Sigmoid colon (tissue), 7 donors: Measurements from ENCODE around the gene ATP1B1. TPM values are rescaled to one million over a fixed set of nuclear protein-coding genes. Genes with fewer than 3 reads are reported as not detected.

Source experiments
- DNase-seq: peaks from one replicate; pipeline ENCODE4 v3.0.0-alpha.2; 2019
- H3K27ac ChIP-seq, 4 donors: fragments of 200-600 bp; sonication (generic); one replicate each; pipeline ENCODE4 v1.5.1; 2016 to 2019; ENCODE audit warnings: mild to moderate bottlenecking in 1 of 4
- H3K27me3 ChIP-seq, 3 donors: fragments of 200-600 bp; sonication (generic); one replicate each; pipeline ENCODE4 v1.5.1; 2019; ENCODE audit warnings: mild to moderate bottlenecking in 1 of 3
- H3K36me3 ChIP-seq, 4 donors: fragments of 200-600 bp; sonication (generic); one replicate each; pipeline ENCODE4 v1.5.1; 2016 to 2019
- H3K4me1 ChIP-seq, 4 donors: fragments of 200-600 bp; sonication (generic); one replicate each; pipeline ENCODE4 v1.5.1; 2017 to 2019
- H3K4me3 ChIP-seq, 4 donors: fragments of 200-600 bp; sonication (generic); one replicate each; pipeline ENCODE4 v1.5.1; 2017 to 2019; ENCODE audit warnings: mild to moderate bottlenecking in 2 of 4, moderate library complexity in 1 of 4
- H3K9me3 ChIP-seq, 4 donors: fragments of 200-600 bp in 3 of 4; sonication (generic) in 3 of 4; one replicate each; pipeline versions ENCODE4 v1.5.1 to v1.6.1; 2013 to 2019
- EP300 ChIP-seq, 4 donors: sonication (generic); formaldehyde crosslinking; IDR thresholded peaks; one replicate each; pipeline ENCODE4 v1.6.1; 2017; ENCODE audit warnings: antibody characterized with exemption in 4 of 4
- POLR2A ChIP-seq, 2 donors: fragments of 450-650 bp; IDR thresholded peaks; one replicate each; pipeline ENCODE4 v1.6.1; 2016; ENCODE audit warnings: antibody characterized with exemption in 2 of 2, mild to moderate bottlenecking in 2 of 2, moderate library complexity in 2 of 2
- POLR2AphosphoS5 ChIP-seq, 4 donors: sonication (generic); formaldehyde crosslinking; IDR thresholded peaks; one replicate each; pipeline ENCODE4 v1.6.1; 2017; ENCODE audit warnings: antibody characterized with exemption in 4 of 4
- WGBS, 2 donors: extraction: QIAGEN DNeasy Blood & Tissue Kit; methylation state at CpG; one replicate each; pipeline ENCODE4 v1.1.7; 2013; 5-methylcytosine and 5-hydroxymethylcytosine counted together
- intact Hi-C: fragments of 100-400 bp; cut with DNase I; formaldehyde crosslinking; loops from one replicate; pipeline ENCODE4 v1.15.1; 2023
- polyA plus RNA-seq, 3 donors: library from polyadenylated mRNA; stranded (reverse); fragments of 200-250 nt; gene quantifications; one replicate each; pipeline ENCODE4 v1.2.3, GENCODE V29; 2013
- total RNA-seq, 4 donors: library from RNA; depleted of rRNA; stranded (reverse); fragments of >200 nt; gene quantifications; one replicate each; pipeline ENCODE4 v1.1.0, GENCODE V29; 2016
- TF ChIP-seq, protein P1 (sequence below), 4 experiments: fragments of 450-650 bp in 3 of 4; fragments of 200-600 bp in 1 of 4; IDR thresholded peaks; one replicate each; pipeline ENCODE4 v1.5.1; 2016 to 2019; ENCODE audit warnings: antibody characterized with exemption in 4 of 4, mild to moderate bottlenecking in 3 of 4, moderate library complexity in 2 of 4
- donor health status: healthy with polysubstance abuse.
- donor health status: Bipolar disorder and iron deficiency.
- donor health status: healthy.

ATP1B1 gene
- total RNA-seq (100 to 1,000 TPM in 3 of 4 donors, 10 to 100 TPM in 1; 92.4 to 118 (median 109) TPM), polyA plus RNA-seq (100 to 1,000 TPM in 1 of 3 donors, 10 to 100 TPM in 2; 54.7 to 259 (median 79.1) TPM)

GRCh38 chr1:169106095-169106920, at the start of gene ATP1B1:
ATP1B1 (plus strand) TSS chr1:169106690; CDS start chr1:169106830, 140 bp downstream.
- Histone ChIP-seq H3K4me3 (peak within 1 kb of the TSS; percentile 69 to 99 (median 98)), H3K27me3 (no peaks in the 10 kb centered on the region), H3K9me3 (no peaks in the 10 kb centered on the region), H3K27ac (peak within 1 kb of the TSS; percentile 96 to 97 (median 97)), H3K4me1 (peaks cover 0 to 51% (median 39%) of the 10 kb centered on the region in 4 donors), H3K36me3 (peaks cover 0 to under 1% (median under 1%) of the 10 kb centered on the region in 4 donors)
- intact Hi-C loops: loop anchor here (1.0 to 10.0 kb wide), 7 partner anchors 54 to 882 kb away; partner anchors contain the start of gene SFT2D2
- peak; percentile 89 to 96 for TF ChIP-seq POLR2A (IDR thresholded peaks at IDR 0.05)
- TF ChIP-seq, protein P1, sequence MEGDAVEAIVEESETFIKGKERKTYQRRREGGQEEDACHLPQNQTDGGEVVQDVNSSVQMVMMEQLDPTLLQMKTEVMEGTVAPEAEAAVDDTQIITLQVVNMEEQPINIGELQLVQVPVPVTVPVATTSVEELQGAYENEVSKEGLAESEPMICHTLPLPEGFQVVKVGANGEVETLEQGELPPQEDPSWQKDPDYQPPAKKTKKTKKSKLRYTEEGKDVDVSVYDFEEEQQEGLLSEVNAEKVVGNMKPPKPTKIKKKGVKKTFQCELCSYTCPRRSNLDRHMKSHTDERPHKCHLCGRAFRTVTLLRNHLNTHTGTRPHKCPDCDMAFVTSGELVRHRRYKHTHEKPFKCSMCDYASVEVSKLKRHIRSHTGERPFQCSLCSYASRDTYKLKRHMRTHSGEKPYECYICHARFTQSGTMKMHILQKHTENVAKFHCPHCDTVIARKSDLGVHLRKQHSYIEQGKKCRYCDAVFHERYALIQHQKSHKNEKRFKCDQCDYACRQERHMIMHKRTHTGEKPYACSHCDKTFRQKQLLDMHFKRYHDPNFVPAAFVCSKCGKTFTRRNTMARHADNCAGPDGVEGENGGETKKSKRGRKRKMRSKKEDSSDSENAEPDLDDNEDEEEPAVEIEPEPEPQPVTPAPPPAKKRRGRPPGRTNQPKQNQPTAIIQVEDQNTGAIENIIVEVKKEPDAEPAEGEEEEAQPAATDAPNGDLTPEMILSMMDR (IDR thresholded peaks at IDR 0.05): peak in 3 of 4 experiments; percentile 37 to 66 (median 57)
- TF ChIP-seq EP300 (IDR thresholded peaks at IDR 0.05): peak in 2 of 4 donors; percentile 6 to 35
- TF ChIP-seq POLR2AphosphoS5 (IDR thresholded peaks at IDR 0.05): peak; percentile 93 to 98 (median 96)
- 0% methylated on average over 100 of the region's 100 CpGs for WGBS, 2 donors
- peak; percentile 94 for DNase-seq

- DNase-seq: no peak
- Histone ChIP-seq H3K27me3 (no peaks in the 10 kb centered on the region), H3K27ac (no peak overlapping the region), H3K4me3 (no peak overlapping the region), H3K36me3 (no peaks in the 10 kb centered on the region), H3K4me1 (no peaks in the 10 kb centered on the region), H3K9me3 (peaks cover 0 to 4% (median 0%) of the 10 kb centered on the region in 4 donors)
- intact Hi-C loops: no loop called here
- TF ChIP-seq POLR2AphosphoS5 (IDR thresholded peaks at IDR 0.05) (no peak), EP300 (IDR thresholded peaks at IDR 0.05) (no peak), POLR2A (IDR thresholded peaks at IDR 0.05) (no peak)
- TF ChIP-seq, protein P1 (IDR thresholded peaks at IDR 0.05): no peak
- WGBS, 2 donors: 90 to 92% methylated on average over 1 of the region's 1 CpG
Measured at GRCh38 chr1:169059421-169059820, 47.1 kb upstream of the ATP1B1 start.

GRCh38 chr1:169060043-169060722, 46.3 kb upstream of the ATP1B1 start:
- TF ChIP-seq POLR2AphosphoS5 (IDR thresholded peaks at IDR 0.05) (no peak), EP300 (IDR thresholded peaks at IDR 0.05) (no peak), POLR2A (IDR thresholded peaks at IDR 0.05) (no peak)
- TF ChIP-seq, protein P1 (IDR thresholded peaks at IDR 0.05): no peak
- H3K27me3 ChIP-seq: no peaks in the 10 kb centered on the region
- intact Hi-C loops: no loop called here
- 25 to 71% methylated on average over 9 of the region's 9 CpGs for WGBS, 2 donors
- no peak overlapping the region for H3K4me3 ChIP-seq
- no peaks in the 10 kb centered on the region for H3K36me3 ChIP-seq
- H3K9me3 ChIP-seq: peaks cover 0 to 4% (median 0%) of the 10 kb centered on the region in 4 donors
- peak overlapping the region in 1 of 4 donors; percentile 23 for H3K27ac ChIP-seq
- no peak for DNase-seq
- no peaks in the 10 kb centered on the region for H3K4me1 ChIP-seq

DNA sequence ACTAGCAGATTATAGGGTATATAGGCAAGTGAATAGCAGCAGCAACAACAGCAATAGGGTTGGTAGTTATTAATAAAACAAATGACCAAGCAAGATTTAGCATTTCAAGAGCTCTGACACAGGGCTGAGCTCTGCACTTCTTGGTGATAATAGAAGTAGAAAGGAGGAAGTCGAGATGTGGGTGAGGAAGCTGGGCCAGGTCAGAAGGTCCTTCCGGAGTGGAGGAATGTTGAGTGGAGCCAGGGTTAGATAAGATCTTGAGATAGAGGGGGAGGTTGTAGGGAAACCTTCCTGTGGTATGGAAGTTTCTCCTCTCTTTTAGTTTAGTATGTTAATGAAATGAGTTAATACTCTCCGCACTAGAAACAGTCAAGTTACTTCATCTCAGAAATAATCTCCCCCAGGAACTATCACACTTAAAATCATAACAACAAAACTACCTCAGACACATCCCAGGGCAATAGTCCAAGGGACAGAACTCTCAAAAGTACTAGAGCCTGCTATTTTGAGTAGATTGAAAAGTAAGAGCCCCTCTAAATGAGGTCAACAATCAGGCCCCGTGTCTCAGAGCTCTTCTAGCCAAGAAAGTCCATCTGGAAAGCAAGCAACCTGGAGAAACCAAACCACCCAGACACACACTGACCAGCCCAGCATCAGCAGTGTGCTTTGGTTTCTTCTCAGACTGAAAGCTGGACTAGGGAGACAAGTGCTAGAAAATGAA, 45.4 kb upstream of the ATP1B1 start:
- TF ChIP-seq, protein P1 (IDR thresholded peaks at IDR 0.05): no peak
- TF ChIP-seq POLR2AphosphoS5 (IDR thresholded peaks at IDR 0.05) (no peak), EP300 (IDR thresholded peaks at IDR 0.05) (no peak), POLR2A (IDR thresholded peaks at IDR 0.05) (no peak)
- Histone ChIP-seq H3K36me3 (no peaks in the 10 kb centered on the region), H3K4me1 (no peaks in the 10 kb centered on the region), H3K4me3 (no peak overlapping the region), H3K9me3 (peaks cover 0 to 4% (median 0%) of the 10 kb centered on the region in 4 donors), H3K27me3 (no peaks in the 10 kb centered on the region), H3K27ac (no peak overlapping the region)
- WGBS, 2 donors: 51 to 72% methylated on average over 4 of the region's 4 CpGs
- intact Hi-C loops: no loop called here
- no peak for DNase-seq
